ENCODE measurements around the gene SUPT20H.
"Not testable (repeated sequence)": the region's sequence is repeated elsewhere in the genome, so short reads cannot be mapped to it uniquely, and the experiment has no call there.

Gene SUPT20H

GRCh38 chr13:37069597-37070103 is 10.2 kb upstream of the SUPT20H start:
- no peak for DNase-seq

DNA sequence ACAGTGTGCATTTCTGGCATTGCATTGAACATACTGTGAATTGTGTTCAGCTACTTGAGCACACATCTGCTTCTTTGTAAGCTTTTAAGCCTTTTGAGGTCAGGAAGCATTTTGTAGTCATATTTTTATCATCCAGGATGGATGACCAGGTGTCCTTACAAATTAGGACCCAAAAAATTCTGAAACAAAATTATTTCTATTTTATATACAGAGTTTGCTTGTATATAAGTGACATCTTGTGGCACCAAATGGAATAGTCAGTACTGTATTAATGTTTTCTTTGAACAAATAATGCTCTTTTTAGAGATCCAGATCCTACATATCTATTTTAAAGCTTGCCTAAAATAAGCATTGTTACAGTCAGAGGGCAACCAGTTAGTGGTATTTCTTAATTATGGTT is 9.5 kb upstream of the SUPT20H start:
- DNase-seq: no peak

GRCh38 chr13:37067874-37068273 is 8.4 kb upstream of the SUPT20H start:
- no peak for DNase-seq

DNA sequence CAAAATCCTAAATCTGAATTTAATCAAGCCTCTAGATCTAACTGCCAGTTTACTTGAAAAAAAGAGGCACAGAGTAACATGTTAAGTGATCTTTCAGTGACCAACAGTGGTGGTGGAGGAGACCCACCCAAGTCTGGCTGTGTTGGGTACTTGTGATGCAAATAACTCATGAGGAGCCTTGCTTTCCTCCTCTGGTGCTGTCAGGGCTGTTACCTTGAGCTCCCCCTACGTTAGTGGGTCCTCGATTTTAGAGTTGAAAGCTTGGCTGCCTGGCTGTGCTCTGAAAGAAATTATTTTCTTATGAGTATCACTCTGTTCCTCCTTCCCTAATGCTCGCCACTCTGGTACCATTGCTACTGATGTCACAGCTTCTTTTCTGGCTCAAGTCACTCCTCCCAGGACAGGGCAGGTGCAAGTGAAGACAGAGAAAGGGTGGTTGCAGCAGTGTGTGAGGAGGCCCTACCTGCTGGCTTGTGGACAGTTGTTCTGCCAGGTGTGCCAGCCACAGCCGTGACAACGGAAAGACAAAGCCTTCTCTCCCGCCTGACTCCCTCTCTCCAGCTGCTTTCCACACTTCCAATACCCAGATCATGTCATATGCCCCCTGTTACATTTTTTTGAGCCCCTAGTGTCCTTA is 6.5 kb upstream of the SUPT20H start:
- no peak for DNase-seq

DNA sequence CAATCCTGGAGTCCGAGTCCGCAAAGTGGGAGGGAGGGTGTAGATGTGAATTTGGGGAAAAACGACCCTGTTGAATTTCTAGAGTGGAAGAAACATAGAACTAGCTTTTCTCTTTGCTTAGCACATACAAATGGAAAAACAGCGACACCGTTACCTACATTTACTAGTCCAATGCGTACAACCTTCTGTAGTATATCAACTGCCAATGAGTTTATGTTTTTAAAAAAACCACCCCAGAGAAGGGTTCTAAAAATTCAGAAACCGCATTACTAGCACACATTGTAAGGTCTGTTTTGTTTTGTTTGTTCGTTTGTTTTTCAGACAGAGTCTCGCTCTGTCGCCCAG is 332 bp upstream of the SUPT20H start:
- DNase-seq: no peak

- DNase-seq: not testable (repeated sequence)
These were observed 3.3 kb downstream of the SUPT20H start for GRCh38 chr13:37056228-37056627.

- not testable (repeated sequence) for DNase-seq
These were observed 6.4 kb downstream of the SUPT20H start for GRCh38 chr13:37053111-37053510.

DNA sequence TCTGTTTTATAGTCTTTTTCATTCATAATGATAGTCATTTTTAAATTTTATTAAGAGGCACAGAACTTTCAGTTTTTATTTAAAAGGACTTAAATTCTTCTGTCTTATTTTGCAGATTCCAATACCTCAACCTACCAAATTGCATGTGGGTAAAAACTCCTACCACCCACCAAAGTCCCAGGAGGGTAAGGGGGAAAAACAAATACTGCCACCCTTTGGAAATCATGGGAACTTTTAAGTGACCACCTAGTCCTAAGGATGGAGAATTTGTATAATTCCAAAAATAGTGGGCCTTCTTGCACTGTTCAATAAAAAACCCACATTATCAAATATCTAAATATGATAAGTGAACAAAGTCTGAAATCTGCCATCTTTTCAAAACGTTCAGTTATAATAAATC is 9.7 kb downstream of the SUPT20H start:
- DNase-seq: no peak

DNA sequence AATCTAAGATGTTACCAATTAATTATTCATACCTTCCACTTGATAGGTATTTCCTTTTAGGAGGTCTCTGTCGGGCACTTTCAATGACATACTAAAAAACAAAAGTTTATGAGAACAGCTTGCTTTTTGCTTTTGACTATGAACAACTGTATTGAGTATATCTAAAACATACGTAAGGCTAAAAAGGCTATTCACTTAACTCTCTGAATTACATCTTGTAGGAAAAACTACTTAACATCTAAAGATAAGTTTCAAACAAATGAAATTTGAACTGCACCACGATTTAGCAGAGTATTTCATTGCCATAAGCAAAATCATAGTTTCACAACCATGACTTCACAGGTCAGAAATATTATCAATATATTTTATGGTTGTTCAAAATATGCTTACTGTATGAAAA is 11.6 kb downstream of the SUPT20H start:
- no peak for DNase-seq

GRCh38 chr13:37047032-37047431 is 12.5 kb downstream of the SUPT20H start:
- DNase-seq: no peak

DNA sequence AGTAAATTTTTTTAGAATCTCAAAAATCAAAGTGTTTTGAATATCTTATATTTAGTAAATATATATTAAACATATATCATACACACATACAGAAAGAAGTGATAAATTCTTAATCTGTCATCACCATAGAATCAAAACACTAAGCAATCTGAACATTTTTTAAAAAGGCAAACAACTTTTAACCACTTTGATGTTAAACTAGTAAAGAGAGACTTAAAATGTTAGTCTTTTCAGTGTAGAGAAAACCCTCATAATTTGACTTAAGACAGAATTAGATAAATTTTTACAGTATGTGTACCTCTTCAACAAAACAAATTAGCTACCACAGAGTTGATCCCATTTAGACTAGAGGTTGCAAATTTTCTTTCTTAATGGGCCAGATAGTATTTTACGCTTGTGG is 13.4 kb downstream of the SUPT20H start:
- DNase-seq: no peak

GRCh38 chr13:37040789-37041188 is 18.7 kb downstream of the SUPT20H start:
- DNase-seq: no peak

DNA sequence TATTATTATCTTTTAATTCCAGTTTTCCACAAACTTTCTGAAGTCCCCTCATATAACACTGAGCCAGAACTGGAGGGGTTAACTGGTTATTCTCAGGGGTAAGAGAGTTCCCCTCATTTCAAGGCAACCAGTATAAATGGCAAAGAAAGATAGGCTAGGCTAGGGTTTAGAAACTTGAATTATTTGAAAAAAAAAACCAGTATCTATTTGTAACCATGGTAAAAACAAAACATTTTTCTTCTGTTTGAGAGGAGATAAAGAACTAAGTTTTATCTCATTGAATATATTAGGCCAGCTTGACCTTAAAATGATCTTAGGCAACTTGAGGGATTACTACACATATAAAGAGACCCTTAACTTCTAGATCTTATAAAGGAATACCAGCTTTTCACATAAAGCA is 19.6 kb downstream of the SUPT20H start:
- no peak for DNase-seq

DNA sequence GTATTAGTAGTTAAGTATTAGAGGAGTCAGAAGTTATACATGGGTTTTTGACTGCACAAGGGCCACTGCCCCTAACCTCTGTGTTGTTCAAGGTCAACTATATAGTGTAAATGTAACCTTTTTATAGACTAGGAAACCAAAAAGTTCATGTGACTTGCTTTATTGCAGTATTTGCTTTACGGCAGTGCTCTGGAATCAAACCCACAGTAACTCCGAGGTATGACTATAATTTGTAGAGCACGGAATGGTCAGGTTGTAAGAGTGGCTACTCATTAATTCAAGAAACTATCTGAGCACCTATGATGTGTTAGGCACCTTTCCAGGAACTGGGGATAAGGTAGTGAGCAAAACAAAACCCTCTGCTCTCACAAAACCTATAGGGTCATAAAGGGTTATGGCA is 22.2 kb downstream of the SUPT20H start:
- DNase-seq: no peak

DNA sequence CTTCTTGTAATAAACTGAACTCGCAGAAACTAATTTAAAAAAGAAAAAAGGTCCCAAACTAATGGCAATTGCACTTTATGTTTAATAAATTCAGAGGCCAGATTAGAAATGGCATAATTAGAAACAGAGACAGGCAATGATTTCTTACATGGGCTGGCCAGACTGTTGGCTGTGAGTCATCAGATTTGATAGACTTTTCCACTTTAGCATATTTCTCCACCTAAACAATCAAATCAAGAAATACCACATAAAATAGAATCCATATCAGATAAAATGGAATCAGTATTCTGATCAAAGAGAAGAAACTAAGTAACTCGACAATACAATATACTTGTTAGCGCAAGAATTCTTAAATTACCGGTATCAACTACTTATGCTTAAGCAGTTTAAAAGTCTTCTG is 29.9 kb downstream of the SUPT20H start:
- DNase-seq: no peak

DNA sequence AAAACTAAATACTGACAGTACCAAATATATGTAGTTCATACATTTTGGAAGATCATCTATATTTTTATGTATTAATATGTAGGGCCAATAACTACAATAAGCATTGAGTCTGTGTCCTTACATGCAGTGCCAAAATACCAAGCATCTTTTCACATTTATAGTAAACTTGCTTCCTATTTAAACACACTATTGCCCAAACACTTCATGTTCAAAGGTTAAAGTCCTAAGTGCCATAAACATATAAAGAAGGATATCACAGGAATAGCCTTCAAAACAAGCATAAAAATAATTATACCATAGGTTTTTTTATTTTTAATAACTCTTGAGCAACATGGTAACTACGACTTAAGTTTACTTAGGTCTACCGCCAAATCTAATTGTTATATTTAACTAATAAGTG is 31.8 kb downstream of the SUPT20H start:
- no peak for DNase-seq

- no peak for DNase-seq
These were observed 32.7 kb downstream of the SUPT20H start for GRCh38 chr13:37026771-37027170.

DNA sequence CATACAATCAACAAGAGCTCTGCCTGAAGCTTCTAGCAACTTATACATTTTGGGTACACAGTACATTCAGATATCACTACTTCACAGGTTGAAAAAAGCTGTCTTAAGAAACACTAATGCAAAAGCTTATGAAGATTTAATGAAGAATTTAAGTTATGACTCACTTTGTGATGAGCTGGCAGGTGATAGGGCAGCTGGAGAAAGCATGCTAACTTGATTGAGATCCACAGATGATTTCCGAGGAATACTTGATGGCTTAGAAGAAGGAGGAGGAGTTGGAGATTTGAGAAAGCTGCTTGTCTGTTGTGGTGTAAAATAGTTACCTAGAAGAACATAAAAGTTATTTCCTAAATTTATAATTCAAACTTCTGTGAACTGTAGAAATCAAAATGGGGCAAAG is 35.6 kb downstream of the SUPT20H start:
- DNase-seq: no peak

- DNase-seq: no peak
These were observed 44.9 kb downstream of the SUPT20H start for GRCh38 chr13:37014609-37015008.

DNA sequence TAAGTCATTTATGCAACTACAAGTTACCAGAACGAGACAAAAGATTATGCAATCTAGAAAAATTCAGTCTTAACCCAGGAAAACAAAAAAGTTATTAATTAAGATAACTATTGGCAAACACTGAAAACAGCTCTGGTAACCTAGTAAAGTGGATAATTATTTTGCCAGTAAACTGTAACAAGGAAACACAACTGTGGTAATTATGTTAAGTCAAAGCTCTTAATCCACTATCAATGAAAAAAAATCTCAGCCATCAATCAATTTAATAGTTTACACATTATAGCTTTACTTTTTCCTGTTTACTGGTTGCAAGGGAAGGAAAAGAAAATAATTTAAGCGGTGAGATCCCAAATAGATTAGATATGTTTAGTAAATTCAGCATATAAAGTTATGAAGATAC is 47.7 kb downstream of the SUPT20H start:
- no peak for DNase-seq

GRCh38 chr13:37011002-37011401 is 48.5 kb downstream of the SUPT20H start:
- no peak for DNase-seq

DNA sequence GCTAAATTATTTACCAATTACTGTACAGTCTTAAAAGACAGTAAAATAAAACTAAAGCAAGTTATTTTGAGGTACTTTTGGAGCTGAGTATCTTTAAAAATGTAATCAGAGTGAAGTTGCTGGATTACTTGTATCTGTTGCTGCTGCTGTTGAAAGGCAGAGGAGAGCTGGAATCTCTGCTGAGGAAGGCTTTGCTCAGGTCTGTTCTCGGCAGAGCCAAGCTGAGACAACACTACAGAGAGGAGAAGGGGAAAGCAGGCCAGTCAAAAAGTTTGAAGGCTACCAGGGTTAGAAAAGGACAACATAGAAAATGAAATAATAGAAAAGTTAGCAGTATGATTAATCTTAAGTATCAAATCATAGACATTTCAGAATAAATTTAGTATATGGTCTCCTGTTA is 49.1 kb downstream of the SUPT20H start:
- no peak for DNase-seq

DNA sequence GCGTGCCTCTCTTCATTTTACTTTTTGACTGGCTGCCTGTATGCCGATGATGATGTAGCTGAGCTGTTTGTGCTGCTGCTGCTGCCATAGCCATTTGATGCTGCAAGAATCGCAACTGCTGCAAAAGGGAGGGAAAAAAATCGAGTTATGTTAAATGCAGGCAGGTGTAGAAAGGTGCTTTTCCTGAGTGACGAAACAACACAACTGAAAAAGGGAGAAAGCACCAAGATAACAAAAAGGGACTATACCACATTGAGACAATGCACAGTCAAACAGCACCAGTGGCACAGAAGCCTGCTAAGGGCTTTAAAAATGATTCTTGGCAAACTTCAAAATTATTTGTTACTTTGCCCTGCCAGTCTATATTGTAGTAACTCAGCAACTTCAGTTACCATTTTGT is 49.8 kb downstream of the SUPT20H start:
- DNase-seq: no peak

DNA sequence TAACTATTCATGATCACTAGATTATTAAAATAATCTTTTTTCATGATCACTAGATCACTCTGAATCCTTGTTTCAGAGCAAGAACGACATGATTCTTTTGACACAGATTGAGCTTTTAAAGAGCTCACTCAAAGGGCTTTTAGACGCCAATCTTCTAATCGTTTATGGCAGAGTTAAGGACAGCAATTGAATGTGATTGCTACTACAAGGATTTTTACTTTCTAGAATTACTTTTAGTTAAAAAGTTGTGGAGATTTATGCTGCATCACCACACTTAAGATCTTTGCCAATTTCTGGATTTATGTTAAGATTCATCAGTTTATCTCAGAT is 57.6 kb downstream of the SUPT20H start:
- DNase-seq: no peak

- DNase-seq: peak; percentile 68
These were observed 60.3 kb downstream of the SUPT20H start, which contains the start of gene ALG5 for GRCh38 chr13:36999054-36999714. Gene ALG5, minus strand, starts transcription at chr13:36999340. Its CDS starts 40 bp downstream, at chr13:36999300.

Data from NCI-H187 treated with DMSO at 0.1 percent for 48 hours (cell line).